Measurements from ENCODE around the gene MTUS2.

DNA sequence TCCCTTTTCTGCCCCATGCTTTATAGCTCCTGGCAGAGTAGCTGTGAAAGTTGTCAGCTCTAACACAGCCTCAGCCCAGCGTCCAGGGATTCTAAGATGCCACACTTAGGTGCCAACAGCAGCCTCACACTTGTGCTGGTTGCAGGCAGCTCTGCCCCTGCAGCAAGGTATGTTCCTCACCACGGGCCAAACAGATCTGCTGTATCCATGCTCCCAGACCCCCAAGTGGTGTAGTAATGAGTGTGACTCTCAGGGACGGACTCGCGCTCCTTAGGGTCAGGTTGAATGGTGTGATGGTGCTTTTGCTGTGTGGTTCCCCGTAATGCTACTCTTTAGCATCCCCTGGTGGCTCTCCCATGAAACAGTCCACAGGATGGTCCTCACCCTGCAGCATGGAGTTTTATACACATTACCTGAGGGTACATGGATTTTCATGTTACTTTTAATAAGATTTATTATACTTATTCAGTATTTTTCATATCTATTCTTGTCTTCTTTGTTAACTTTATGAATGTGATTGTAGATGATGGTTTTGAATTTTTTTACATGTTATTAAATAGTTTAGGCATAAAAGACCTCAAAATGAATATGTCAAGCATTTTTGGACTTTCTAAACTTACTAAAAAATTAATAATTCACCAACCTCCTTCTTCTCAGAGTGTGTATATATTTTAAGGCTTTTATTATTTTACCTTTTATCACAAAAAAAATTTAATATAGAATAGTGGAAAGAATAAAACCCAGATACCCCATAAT is 542.9 kb downstream of the MTUS2 start:
- TF ChIP-seq, protein P1, sequence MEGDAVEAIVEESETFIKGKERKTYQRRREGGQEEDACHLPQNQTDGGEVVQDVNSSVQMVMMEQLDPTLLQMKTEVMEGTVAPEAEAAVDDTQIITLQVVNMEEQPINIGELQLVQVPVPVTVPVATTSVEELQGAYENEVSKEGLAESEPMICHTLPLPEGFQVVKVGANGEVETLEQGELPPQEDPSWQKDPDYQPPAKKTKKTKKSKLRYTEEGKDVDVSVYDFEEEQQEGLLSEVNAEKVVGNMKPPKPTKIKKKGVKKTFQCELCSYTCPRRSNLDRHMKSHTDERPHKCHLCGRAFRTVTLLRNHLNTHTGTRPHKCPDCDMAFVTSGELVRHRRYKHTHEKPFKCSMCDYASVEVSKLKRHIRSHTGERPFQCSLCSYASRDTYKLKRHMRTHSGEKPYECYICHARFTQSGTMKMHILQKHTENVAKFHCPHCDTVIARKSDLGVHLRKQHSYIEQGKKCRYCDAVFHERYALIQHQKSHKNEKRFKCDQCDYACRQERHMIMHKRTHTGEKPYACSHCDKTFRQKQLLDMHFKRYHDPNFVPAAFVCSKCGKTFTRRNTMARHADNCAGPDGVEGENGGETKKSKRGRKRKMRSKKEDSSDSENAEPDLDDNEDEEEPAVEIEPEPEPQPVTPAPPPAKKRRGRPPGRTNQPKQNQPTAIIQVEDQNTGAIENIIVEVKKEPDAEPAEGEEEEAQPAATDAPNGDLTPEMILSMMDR (IDR thresholded peaks at IDR 0.05; ENCODE audit: borderline replicate concordance, extremely low read depth, low read length, poor library complexity, severe bottlenecking): peak; percentile 97
- no peak for TF ChIP-seq EZH2 (IDR thresholded peaks at IDR 0.05; ENCODE audit: borderline replicate concordance, low read depth, low read length, severe bottlenecking)

Measured in DND-41 (cell line).